GM12873 (cell line): ENCODE measurements around the gene CHMP2B.

Experiments used
- TF ChIP-seq, protein P1 (sequence below): IDR thresholded peaks from 2 replicates; pipeline ENCODE4 v1.5.1; 2012; ENCODE audit warnings: low read depth, mild to moderate bottlenecking, moderate library complexity, low read length, control low read depth; ENCODE audit not compliant: insufficient read depth; ENCODE audit errors: missing control alignments

CHMP2B gene

GRCh38 chr3:87196879-87197278 lies 30.2 kb upstream of the CHMP2B start:
- TF ChIP-seq, protein P1, sequence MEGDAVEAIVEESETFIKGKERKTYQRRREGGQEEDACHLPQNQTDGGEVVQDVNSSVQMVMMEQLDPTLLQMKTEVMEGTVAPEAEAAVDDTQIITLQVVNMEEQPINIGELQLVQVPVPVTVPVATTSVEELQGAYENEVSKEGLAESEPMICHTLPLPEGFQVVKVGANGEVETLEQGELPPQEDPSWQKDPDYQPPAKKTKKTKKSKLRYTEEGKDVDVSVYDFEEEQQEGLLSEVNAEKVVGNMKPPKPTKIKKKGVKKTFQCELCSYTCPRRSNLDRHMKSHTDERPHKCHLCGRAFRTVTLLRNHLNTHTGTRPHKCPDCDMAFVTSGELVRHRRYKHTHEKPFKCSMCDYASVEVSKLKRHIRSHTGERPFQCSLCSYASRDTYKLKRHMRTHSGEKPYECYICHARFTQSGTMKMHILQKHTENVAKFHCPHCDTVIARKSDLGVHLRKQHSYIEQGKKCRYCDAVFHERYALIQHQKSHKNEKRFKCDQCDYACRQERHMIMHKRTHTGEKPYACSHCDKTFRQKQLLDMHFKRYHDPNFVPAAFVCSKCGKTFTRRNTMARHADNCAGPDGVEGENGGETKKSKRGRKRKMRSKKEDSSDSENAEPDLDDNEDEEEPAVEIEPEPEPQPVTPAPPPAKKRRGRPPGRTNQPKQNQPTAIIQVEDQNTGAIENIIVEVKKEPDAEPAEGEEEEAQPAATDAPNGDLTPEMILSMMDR, result no peak

DNA sequence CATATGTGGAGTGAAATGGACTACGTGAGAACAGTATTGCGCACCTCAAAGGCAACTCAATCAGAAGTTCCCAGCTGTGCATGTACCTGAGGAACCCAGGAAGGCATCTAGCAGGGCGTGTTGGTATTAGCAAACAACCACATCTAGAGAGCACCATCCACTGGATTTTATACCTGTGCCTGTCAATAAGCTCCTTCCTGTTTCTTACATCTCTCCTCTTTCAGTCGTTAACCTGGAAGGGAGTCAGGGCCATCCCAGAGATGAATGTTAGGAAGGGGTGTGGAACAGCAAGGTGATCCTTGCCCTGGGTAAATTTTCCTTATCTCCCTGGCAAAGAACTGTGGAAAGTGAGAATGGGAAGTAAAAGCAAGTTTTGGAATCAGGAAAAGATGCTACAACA lies 29.6 kb upstream of the CHMP2B start:
- TF ChIP-seq, protein P1, result no peak

- TF ChIP-seq, protein P1, result no peak
These were observed 28.3 kb upstream of the CHMP2B start for GRCh38 chr3:87198774-87199173.

DNA sequence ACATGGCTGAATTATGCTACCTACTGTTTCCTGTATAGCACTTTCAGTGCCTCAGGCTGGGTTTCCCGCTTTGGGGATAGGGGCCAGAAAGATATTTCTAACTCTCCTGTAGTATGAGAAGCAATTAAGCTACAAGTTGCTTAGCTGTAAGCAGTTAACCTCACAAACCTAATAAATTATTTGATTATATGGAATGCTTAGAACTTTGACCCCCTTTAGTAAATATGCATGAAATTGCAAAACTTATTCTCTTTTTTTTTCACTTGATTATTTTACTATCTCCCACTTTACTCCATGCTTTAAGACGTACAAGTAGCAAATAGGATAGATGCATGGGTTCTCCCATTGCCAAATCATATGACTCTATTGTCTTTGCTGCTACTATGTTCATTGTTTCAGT lies 27.5 kb upstream of the CHMP2B start:
- TF ChIP-seq, protein P1, result no peak

DNA sequence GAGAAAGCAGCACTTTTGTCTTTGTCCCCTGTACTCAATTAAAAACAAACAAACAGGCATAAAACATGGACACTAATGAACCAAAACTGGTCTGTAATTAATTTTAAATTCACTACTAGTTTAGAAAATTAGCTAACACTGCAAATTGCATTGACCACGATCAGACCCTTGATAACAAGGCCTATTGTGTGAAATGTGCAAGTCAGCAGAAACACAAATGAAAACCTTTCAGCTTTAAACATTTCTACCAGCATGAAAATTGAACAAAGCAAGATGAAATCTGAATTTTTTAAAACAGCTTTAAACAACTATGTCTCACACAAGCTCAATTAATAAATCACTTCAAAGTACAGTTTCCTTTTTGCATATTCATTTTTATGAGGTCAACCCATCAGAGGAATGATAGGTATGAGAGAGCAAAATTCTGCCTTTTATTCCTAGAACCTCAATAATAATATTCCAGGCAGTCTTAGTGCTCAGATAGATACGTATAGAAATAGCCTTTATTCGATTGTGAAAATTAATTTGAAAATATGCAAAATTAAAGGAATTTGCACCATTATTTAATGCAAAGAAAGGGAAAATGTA lies 27.0 kb upstream of the CHMP2B start:
- TF ChIP-seq, protein P1, result no peak

DNA sequence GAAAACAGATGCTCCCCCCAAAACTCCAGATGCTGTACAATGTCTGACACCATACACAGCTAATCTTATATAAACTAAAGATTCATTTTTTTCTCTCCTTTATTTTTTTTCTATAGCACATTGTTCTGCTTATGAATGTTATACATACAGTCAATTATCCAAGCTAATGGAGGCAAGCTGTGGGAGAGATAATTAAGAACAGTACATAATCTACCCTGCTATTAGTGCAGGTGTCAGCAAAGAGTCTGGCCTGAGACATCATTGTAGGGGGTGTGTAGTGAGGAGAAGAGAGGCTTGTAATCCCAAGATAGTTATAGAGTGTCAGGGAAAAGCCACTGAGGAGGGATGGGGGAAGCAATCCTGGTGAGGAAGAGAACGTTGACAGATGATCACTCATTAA lies 25.4 kb upstream of the CHMP2B start:
- TF ChIP-seq, protein P1, result no peak

- TF ChIP-seq, protein P1, result no peak
These were observed 23.3 kb upstream of the CHMP2B start for GRCh38 chr3:87203809-87204208.
